A673 (cell line): ENCODE results near the gene GCGR. TPM values are rescaled to one million over a fixed set of nuclear protein-coding genes. Genes with fewer than 3 reads are reported as not detected.
A peak's percentile ranks its signal among the peaks of the same experiment; 100 is the strongest.

Source experiments
- BruUV-seq: library from RNA; stranded (reverse); fragments of 400-500 nt; replicated peaks from 2 replicates; lab custom pipeline; 2021; lab: Mats Ljungman, UMichigan
- CTCF ChIA-PET: fragments of 300-600 bp; sonication (Branson Sonifier 250); formaldehyde crosslinking; loops from one replicate; lab custom pipeline; 2022; ENCODE audit warnings: antibody characterized with exemption; lab: Charles Lee
- POLR2A ChIA-PET: fragments of 300-600 bp; sonication (Branson Sonifier 250); formaldehyde crosslinking; loops from one replicate; lab custom pipeline; 2022; ENCODE audit warnings: antibody characterized with exemption; ENCODE audit not compliant: low non-redundant PET; lab: Charles Lee
- DNase-seq: peaks from one replicate; pipeline ENCODE4 v3.0.0-alpha.2; 2015; ENCODE audit warnings: low spot score
- H3K27ac ChIP-seq: fragments of 200-600 bp; sonication (generic); 2 replicates; pipeline ENCODE4 v1.5.1; 2016; ENCODE audit warnings: mixed run types, low read depth, mild to moderate bottlenecking, mixed read lengths, antibody characterized with exemption, low read length; ENCODE audit not compliant: poor library complexity, severe bottlenecking
- H3K27me3 ChIP-seq: fragments of 200-600 bp; sonication (generic); replicated peaks from 2 replicates; pipeline ENCODE4 v1.6.1; 2017; ENCODE audit warnings: mixed run types, low read depth, mild to moderate bottlenecking, mixed read lengths, antibody characterized with exemption, low read length; ENCODE audit not compliant: insufficient read depth, poor library complexity
- H3K36me3 ChIP-seq: fragments of 200-600 bp; sonication (generic); 2 replicates; pipeline ENCODE4 v1.6.1; 2016; ENCODE audit warnings: mixed run types, mild to moderate bottlenecking, mixed read lengths, antibody characterized with exemption, low read length; ENCODE audit not compliant: insufficient read depth, poor library complexity, severe bottlenecking
- H3K4me1 ChIP-seq: fragments of 200-600 bp; sonication (generic); 2 replicates; pipeline ENCODE4 v1.6.1; 2017; ENCODE audit warnings: mixed run types, mild to moderate bottlenecking, mixed read lengths, antibody characterized with exemption, low read length; ENCODE audit not compliant: insufficient read depth, poor library complexity, severe bottlenecking
- H3K4me3 ChIP-seq: fragments of 200-600 bp; sonication (generic); 2 replicates; pipeline ENCODE4 v1.5.1; 2016; ENCODE audit warnings: low read depth, mixed run types, mild to moderate bottlenecking, mixed read lengths, low read length; ENCODE audit not compliant: poor library complexity, severe bottlenecking
- H3K9me3 ChIP-seq: fragments of 200-600 bp; sonication (generic); 2 replicates; pipeline ENCODE4 v1.6.1; 2016; ENCODE audit warnings: mixed run types, low read depth, mild to moderate bottlenecking, mixed read lengths, antibody characterized with exemption, low read length; ENCODE audit not compliant: poor library complexity, severe bottlenecking
- CTCF ChIP-seq: fragments of 300-800, 200-600 bp; sonication (generic); conservative IDR thresholded peaks from 2 replicates; pipeline ENCODE4 v1.5.1; 2017; ENCODE audit warnings: low read depth, mild to moderate bottlenecking, antibody characterized with exemption, low read length, moderate library complexity, mixed read lengths
- EZH2 ChIP-seq: fragments of 200-600 bp; sonication (generic); IDR thresholded peaks from 2 replicates; pipeline ENCODE4 v1.6.1; 2017; ENCODE audit warnings: borderline replicate concordance, low read depth, mild to moderate bottlenecking, mixed read lengths, antibody characterized with exemption, low read length; ENCODE audit not compliant: poor library complexity, severe bottlenecking
- intact Hi-C: fragments of 100-400 bp; cut with micrococcal nuclease; formaldehyde crosslinking; loops from one replicate; pipeline ENCODE4 v1.10.0; 2022; ENCODE audit not compliant: unreplicated experiment
- total RNA-seq: library from RNA; stranded (reverse); gene quantifications from 2 replicates; pipeline ENCODE4 v1.2.3, GENCODE V29; 2021

The GCGR gene
- total RNA-seq, 1 experiment from 2014 or later = not detected

- no TSS peak for BruUV-seq
- CTCF ChIA-PET = no interaction called here
These were observed 900 bp upstream of the GCGR start for GRCh38 chr17:81802856-81803643.

GRCh38 chr17:81804559-81805399, 829 bp downstream of the GCGR start:
- H3K4me3 ChIP-seq = no peak overlapping the region

More at GRCh38 chr17:81802856-81803643, 900 bp upstream of the GCGR start:
- Histone ChIP-seq H3K27me3 (peaks cover 85% of the 10 kb centered on the region), H3K4me3 (no peak overlapping the region), H3K4me1 (no peaks in the 10 kb centered on the region), H3K27ac (no peak overlapping the region), H3K9me3 (no peaks in the 10 kb centered on the region), H3K36me3 (no peaks in the 10 kb centered on the region)
- no peak for DNase-seq
- TF ChIP-seq EZH2 (no peak), CTCF (no peak)
- POLR2A ChIA-PET = no interaction called here
- intact Hi-C loops = no loop called here

More at GRCh38 chr17:81804559-81805399, 829 bp downstream of the GCGR start:
- CTCF ChIA-PET = no interaction called here
- intact Hi-C loops = no loop called here
- Histone ChIP-seq H3K27ac (no peak overlapping the region), H3K36me3 (no peaks in the 10 kb centered on the region), H3K4me1 (no peaks in the 10 kb centered on the region), H3K27me3 (peaks cover 96% of the 10 kb centered on the region), H3K9me3 (no peaks in the 10 kb centered on the region)
- POLR2A ChIA-PET = no interaction called here
- no peak for DNase-seq
- BruUV-seq = no TSS peak
- TF ChIP-seq EZH2 (peak; percentile 98), CTCF (no peak)
